Lung (tissue), 12 donors: ENCODE data around the gene PLEKHM1. TPM values are rescaled to one million over a fixed set of nuclear protein-coding genes. Genes with fewer than 3 reads are reported as not detected.

Source experiments
- ATAC-seq: fragments of 200-7000 bp; cut with Tn5 transposase; one replicate; pipeline ENCODE4 v1.9.1; 2020; ENCODE audit warnings: moderate number of reproducible peaks; ENCODE audit not compliant: insufficient read depth, low FRiP score
- DNase-seq, 3 donors: peaks; one replicate each; pipeline ENCODE4 v3.0.0-alpha.2; 2013 to 2017
- H3K27ac ChIP-seq, 2 donors: one replicate each; pipeline ENCODE4 v1.5.1; 2013; ENCODE audit warnings: mild to moderate bottlenecking in 2 of 2, moderate library complexity in 2 of 2, control low read depth in 1 of 2, inconsistent platforms in 1 of 2, low read depth in 1 of 2, low read length in 1 of 2
- H3K27me3 ChIP-seq, 3 donors: one replicate each; pipeline ENCODE4 v1.5.1; 2013; ENCODE audit warnings: low read length in 2 of 3; ENCODE audit not compliant: control insufficient read depth in 3 of 3, insufficient read depth in 3 of 3
- H3K36me3 ChIP-seq, 4 donors: one replicate each; pipeline ENCODE4 v1.5.1; 2013; ENCODE audit warnings: low read length in 4 of 4, mild to moderate bottlenecking in 1 of 4, moderate library complexity in 1 of 4; ENCODE audit not compliant: control insufficient read depth in 4 of 4, insufficient read depth in 4 of 4
- H3K4me1 ChIP-seq, 5 donors: one replicate each; pipeline ENCODE4 v1.5.1; 2013; ENCODE audit warnings: low read length in 5 of 5, mild to moderate bottlenecking in 2 of 5, moderate library complexity in 1 of 5; ENCODE audit not compliant: control insufficient read depth in 5 of 5, insufficient read depth in 5 of 5
- H3K4me3 ChIP-seq: one replicate; pipeline ENCODE4 v1.5.1; 2013; ENCODE audit warnings: mild to moderate bottlenecking, control low read depth, moderate library complexity
- H3K9ac ChIP-seq, 2 donors: one replicate each; pipeline ENCODE4 v1.5.1; 2013; ENCODE audit warnings: low read length in 2 of 2, control low read depth in 1 of 2; ENCODE audit not compliant: insufficient read depth in 1 of 2
- H3K9me3 ChIP-seq, 4 donors: one replicate each; pipeline ENCODE4 v1.5.1; 2013; ENCODE audit warnings: low read length in 3 of 4, mild to moderate bottlenecking in 1 of 4, moderate library complexity in 1 of 4; ENCODE audit not compliant: control insufficient read depth in 4 of 4, insufficient read depth in 3 of 4
- WGBS, 2 donors: extraction: QIAGEN DNeasy Blood & Tissue Kit; methylation state at CpG; one replicate each; pipeline ENCODE4 v1.1.7; 2013; 5-methylcytosine and 5-hydroxymethylcytosine counted together
- polyA plus RNA-seq, 2 donors: library from polyadenylated mRNA; stranded (reverse); fragments of 200-250 nt; gene quantifications; one replicate each; pipeline ENCODE4 v1.2.1, GENCODE V29; 2013
- total RNA-seq, 2 donors: library from RNA; depleted of rRNA in 1 of 2; stranded (reverse); fragments of >200 nt in 1 of 2; gene quantifications; one replicate each; pipeline ENCODE4 v1.2.1, GENCODE V29; 2014 to 2021
- TF ChIP-seq, protein P1 (sequence below): IDR thresholded peaks from 2 replicates; pipeline ENCODE4 v1.5.1; 2012; ENCODE audit warnings: mild to moderate bottlenecking; ENCODE audit errors: control extremely low read depth, extremely low read depth
- donor health status: control.
- donor health status: control.
- donor health status: Bipolar disorder and iron deficiency.
- donor health status: healthy.
- donor health status: DM: yes; HTN: yes; CAD: no.

The PLEKHM1 gene
- total and polyA plus RNA-seq, 4 donors, result 21.0 to 82.2 (median 24.4) TPM

DNA sequence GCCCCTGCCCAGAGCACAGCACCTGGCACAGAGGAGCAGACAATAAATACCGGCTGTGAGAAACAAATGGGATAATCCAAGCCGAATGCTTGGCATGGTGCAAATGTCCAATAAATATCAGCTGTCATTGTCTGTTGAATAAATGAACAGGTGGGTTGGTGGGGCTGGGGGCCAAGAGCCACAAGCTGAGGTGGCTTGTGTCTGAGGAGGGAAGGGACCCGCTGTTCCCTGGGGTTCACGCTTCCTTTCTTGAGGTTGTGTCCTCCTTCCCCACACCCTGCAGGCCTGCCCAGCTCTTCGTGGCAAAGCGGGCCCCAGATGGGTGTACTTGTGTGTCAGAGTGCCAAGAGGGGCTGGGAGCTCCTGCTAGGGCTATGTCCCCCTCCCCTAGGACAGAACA, 96.4 kb downstream of the PLEKHM1 start:
- Histone ChIP-seq H3K36me3 (peaks cover 0 to 45% (median 0%) of the 10 kb centered on the region in 4 donors), H3K27ac (no peak overlapping the region), H3K9me3 (no peaks in the 10 kb centered on the region), H3K9ac (no peak overlapping the region), H3K4me3 (no peak overlapping the region), H3K4me1 (peaks cover 0 to 5% (median 2%) of the 10 kb centered on the region in 5 donors), H3K27me3 (no peaks in the 10 kb centered on the region)
- no peak for DNase-seq
- 81 to 82% methylated on average over 6 of the region's 6 CpGs for WGBS, 2 donors
- TF ChIP-seq, protein P1, sequence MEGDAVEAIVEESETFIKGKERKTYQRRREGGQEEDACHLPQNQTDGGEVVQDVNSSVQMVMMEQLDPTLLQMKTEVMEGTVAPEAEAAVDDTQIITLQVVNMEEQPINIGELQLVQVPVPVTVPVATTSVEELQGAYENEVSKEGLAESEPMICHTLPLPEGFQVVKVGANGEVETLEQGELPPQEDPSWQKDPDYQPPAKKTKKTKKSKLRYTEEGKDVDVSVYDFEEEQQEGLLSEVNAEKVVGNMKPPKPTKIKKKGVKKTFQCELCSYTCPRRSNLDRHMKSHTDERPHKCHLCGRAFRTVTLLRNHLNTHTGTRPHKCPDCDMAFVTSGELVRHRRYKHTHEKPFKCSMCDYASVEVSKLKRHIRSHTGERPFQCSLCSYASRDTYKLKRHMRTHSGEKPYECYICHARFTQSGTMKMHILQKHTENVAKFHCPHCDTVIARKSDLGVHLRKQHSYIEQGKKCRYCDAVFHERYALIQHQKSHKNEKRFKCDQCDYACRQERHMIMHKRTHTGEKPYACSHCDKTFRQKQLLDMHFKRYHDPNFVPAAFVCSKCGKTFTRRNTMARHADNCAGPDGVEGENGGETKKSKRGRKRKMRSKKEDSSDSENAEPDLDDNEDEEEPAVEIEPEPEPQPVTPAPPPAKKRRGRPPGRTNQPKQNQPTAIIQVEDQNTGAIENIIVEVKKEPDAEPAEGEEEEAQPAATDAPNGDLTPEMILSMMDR, result no peak
- ATAC-seq, result no peak

- TF ChIP-seq, protein P1, result no peak
- Histone ChIP-seq H3K27ac (no peak overlapping the region), H3K9ac (no peak overlapping the region), H3K27me3 (peaks cover 0 to 2% (median 2%) of the 10 kb centered on the region in 3 donors), H3K9me3 (no peaks in the 10 kb centered on the region), H3K4me3 (no peak overlapping the region), H3K4me1 (peaks cover 0 to 5% (median 2%) of the 10 kb centered on the region in 5 donors), H3K36me3 (peaks cover 0 to 41% (median 0%) of the 10 kb centered on the region in 4 donors)
- 89 to 94% methylated on average over 5 of the region's 5 CpGs for WGBS, 2 donors
- ATAC-seq (no peak), DNase-seq (no peak)
These were observed 97.1 kb downstream of the PLEKHM1 start for GRCh38 chr17:45393411-45393810.

GRCh38 chr17:45391918-45392317, 98.6 kb downstream of the PLEKHM1 start:
- Histone ChIP-seq H3K9ac (no peak overlapping the region), H3K4me1 (peaks cover 0 to 5% (median 2%) of the 10 kb centered on the region in 5 donors), H3K27ac (no peak overlapping the region), H3K27me3 (peaks cover 0 to 4% (median 4%) of the 10 kb centered on the region in 3 donors), H3K4me3 (no peak overlapping the region), H3K9me3 (no peaks in the 10 kb centered on the region), H3K36me3 (peaks cover 0 to 29% (median 0%) of the 10 kb centered on the region in 4 donors)
- TF ChIP-seq, protein P1, result no peak
- ATAC-seq, result no peak
- 92 to 97% methylated on average over 2 of the region's 2 CpGs for WGBS, 2 donors
- no peak for DNase-seq

- Histone ChIP-seq H3K9ac (no peak overlapping the region), H3K4me1 (peaks cover 0 to 5% (median 2%) of the 10 kb centered on the region in 5 donors), H3K27ac (no peak overlapping the region), H3K9me3 (no peaks in the 10 kb centered on the region), H3K36me3 (peaks cover 0 to 23% (median 0%) of the 10 kb centered on the region in 4 donors), H3K27me3 (peaks cover 0 to 4% (median 4%) of the 10 kb centered on the region in 3 donors), H3K4me3 (no peak overlapping the region)
- TF ChIP-seq, protein P1, result no peak
- ATAC-seq (no peak), DNase-seq (no peak)
- 16 to 20% methylated on average over 5 of the region's 5 CpGs for WGBS, 2 donors
These were observed 99.2 kb downstream of the PLEKHM1 start for GRCh38 chr17:45391291-45391690.
